IMR-90 (cell line): ENCODE results near the gene PTGR2. TPM values are rescaled to one million over a fixed set of nuclear protein-coding genes. Genes with fewer than 3 reads are reported as not detected.

Experiments
- ATAC-seq: fragments of 200-7000 bp; cut with Tn5 transposase; 2 replicates; pipeline ENCODE4 v1.9.1; 2020; ENCODE audit warnings: low read depth, mild to moderate bottlenecking, moderate library complexity
- BruUV-seq: library from RNA; stranded (reverse); fragments of 400-500 nt; replicated peaks from 2 replicates; lab custom pipeline; 2021; lab: Mats Ljungman, UMichigan
- CTCF ChIA-PET: fragments of 300-600 bp; formaldehyde crosslinking; extraction: SDS; loops from one replicate; lab custom pipeline; 2021; ENCODE audit warnings: antibody characterized with exemption; lab: Yijun Ruan, JAX
- POLR2A ChIA-PET: fragments of 300-600 bp; sonication (Branson Sonifier 250); formaldehyde crosslinking; loops from one replicate; lab custom pipeline; 2022; ENCODE audit warnings: antibody characterized with exemption; ENCODE audit not compliant: unreplicated experiment; lab: Charles Lee
- DNase-seq: peaks from one replicate; pipeline ENCODE4 v3.0.0; 2013
- H2AFZ ChIP-seq: replicated peaks from 2 replicates; pipeline ENCODE3; 2013; ENCODE audit warnings: low read length, mild to moderate bottlenecking; ENCODE audit not compliant: poor library complexity
- H2AK5ac ChIP-seq: 2 replicates; pipeline ENCODE4 v1.6.1; 2013; ENCODE audit warnings: low read depth, low read length, inconsistent platforms
- H2AK9ac ChIP-seq: replicated peaks from 2 replicates; pipeline ENCODE3; 2013; ENCODE audit warnings: mild to moderate bottlenecking, low read depth, low read length, moderate library complexity; ENCODE audit not compliant: poor library complexity
- H2BK120ac ChIP-seq: 2 replicates; pipeline ENCODE4 v1.6.1; 2013; ENCODE audit warnings: low read depth, low read length, inconsistent platforms
- H2BK15ac ChIP-seq: 3 replicates; pipeline ENCODE4 v1.6.1; 2013; ENCODE audit warnings: low read depth, low read length, inconsistent platforms
- H2BK20ac ChIP-seq: 2 replicates; pipeline ENCODE4 v1.6.1; 2013; ENCODE audit warnings: low read depth, mild to moderate bottlenecking, inconsistent platforms, low read length, moderate library complexity
- H2BK5ac ChIP-seq: 2 replicates; pipeline ENCODE4 v1.6.1; 2013; ENCODE audit warnings: mild to moderate bottlenecking, low read depth, low read length, inconsistent platforms; ENCODE audit not compliant: poor library complexity, severe bottlenecking
- H3K14ac ChIP-seq: replicated peaks from 2 replicates; pipeline ENCODE4 v1.6.1; 2013; ENCODE audit warnings: low read depth, low read length, inconsistent platforms
- H3K18ac ChIP-seq: 2 replicates; pipeline ENCODE4 v1.6.1; 2013; ENCODE audit warnings: low read depth, low read length, control low read depth
- H3K23ac ChIP-seq: 2 replicates; pipeline ENCODE4 v1.6.1; 2013; ENCODE audit warnings: low read depth, low read length, inconsistent platforms
- H3K27ac ChIP-seq: 2 replicates; pipeline ENCODE4 v1.5.1; 2013; ENCODE audit warnings: mild to moderate bottlenecking, control low read depth, low read length; ENCODE audit not compliant: insufficient read depth
- H3K27me3 ChIP-seq: 2 replicates; pipeline ENCODE4 v1.6.1; 2013; ENCODE audit warnings: low read length; ENCODE audit not compliant: control insufficient read depth, insufficient read depth
- H3K36me3 ChIP-seq: 2 replicates; pipeline ENCODE4 v1.6.1; 2013; ENCODE audit warnings: low read length, mixed read lengths; ENCODE audit not compliant: control insufficient read depth, insufficient read depth
- H3K4ac ChIP-seq: 2 replicates; pipeline ENCODE4 v1.6.1; 2013; ENCODE audit warnings: low read depth, low read length, inconsistent platforms
- H3K4me1 ChIP-seq: 2 replicates; pipeline ENCODE4 v1.6.1; 2013; ENCODE audit warnings: low read length, mixed read lengths; ENCODE audit not compliant: control insufficient read depth, insufficient read depth
- H3K4me2 ChIP-seq: 2 replicates; pipeline ENCODE4 v1.6.1; 2013; ENCODE audit warnings: low read depth, mild to moderate bottlenecking, control low read depth, low read length, moderate library complexity
- H3K4me3 ChIP-seq: 2 replicates; pipeline ENCODE4 v1.5.1; 2013; ENCODE audit warnings: low read depth, mild to moderate bottlenecking, control low read depth, low read length, moderate library complexity; ENCODE audit not compliant: insufficient read depth
- H3K56ac ChIP-seq: 2 replicates; pipeline ENCODE4 v1.6.1; 2013; ENCODE audit warnings: low read length, inconsistent platforms; ENCODE audit not compliant: insufficient read depth; ENCODE audit errors: extremely low read depth
- H3K79me1 ChIP-seq, 2 experiments: 2 replicates each; pipeline ENCODE4 v1.6.1; 2013; ENCODE audit warnings: low read length in 2 of 2, inconsistent platforms in 1 of 2, low read depth in 1 of 2
- H3K9ac ChIP-seq: 2 replicates; pipeline ENCODE4 v1.6.1; 2013; ENCODE audit warnings: low read depth, low read length, control low read depth
- H3K9me1 ChIP-seq: 2 replicates; pipeline ENCODE4 v1.6.1; 2013; ENCODE audit warnings: low read length, inconsistent platforms; ENCODE audit not compliant: insufficient read depth
- H3K9me3 ChIP-seq: 2 replicates; pipeline ENCODE4 v1.6.1; 2013; ENCODE audit warnings: low read length; ENCODE audit not compliant: control insufficient read depth, insufficient read depth
- H4K20me1 ChIP-seq: 2 replicates; pipeline ENCODE4 v1.6.1; 2013; ENCODE audit warnings: low read length, inconsistent platforms; ENCODE audit not compliant: insufficient read depth
- H4K5ac ChIP-seq: 2 replicates; pipeline ENCODE4 v1.6.1; 2013; ENCODE audit warnings: mild to moderate bottlenecking, low read depth, low read length, control low read depth
- H4K8ac ChIP-seq, 2 experiments: 2 replicates each; pipeline ENCODE4 v1.6.1; 2013; ENCODE audit warnings: low read depth in 2 of 2, low read length in 2 of 2, control low read depth in 1 of 2, inconsistent platforms in 1 of 2
- H4K91ac ChIP-seq: 2 replicates; pipeline ENCODE4 v1.6.1; 2013; ENCODE audit warnings: low read depth, low read length, inconsistent platforms; ENCODE audit not compliant: insufficient read depth
- BHLHE40 ChIP-seq: fragments of 150-350 bp; IDR thresholded peaks from 2 replicates; pipeline ENCODE4 v1.6.1; 2016; ENCODE audit warnings: mild to moderate bottlenecking, low read depth, low read length
- CEBPB ChIP-seq: IDR thresholded peaks from 2 replicates; pipeline ENCODE4 v1.6.1; 2012; ENCODE audit warnings: low read depth, low read length, improper control_type of control experiment
- CHD1 ChIP-seq: IDR thresholded peaks from 2 replicates; pipeline ENCODE4 v1.6.1; 2012; ENCODE audit warnings: low read depth, low read length, improper control_type of control experiment
- FOS ChIP-seq: fragments of 150-350 bp; IDR thresholded peaks from 2 replicates; pipeline ENCODE4 v1.6.1; 2016; ENCODE audit warnings: low read depth, low read length
- MAFK ChIP-seq: IDR thresholded peaks from 2 replicates; pipeline ENCODE4 v1.6.1; 2012; ENCODE audit warnings: low read depth, low read length, improper control_type of control experiment
- MAZ ChIP-seq: IDR thresholded peaks from 2 replicates; pipeline ENCODE4 v1.6.1; 2012; ENCODE audit warnings: low read depth, mild to moderate bottlenecking, low read length, improper control_type of control experiment, moderate library complexity, borderline replicate concordance
- NFE2L2 ChIP-seq: fragments of 150-350 bp; IDR thresholded peaks from 2 replicates; pipeline ENCODE4 v1.6.1; 2016; ENCODE audit warnings: low read depth, mild to moderate bottlenecking, low read length
- POLR2A ChIP-seq: IDR thresholded peaks from 2 replicates; pipeline ENCODE4 v1.6.1; 2012; ENCODE audit warnings: mild to moderate bottlenecking, low read depth, low read length
- RCOR1 ChIP-seq: IDR thresholded peaks from 2 replicates; pipeline ENCODE4 v1.6.1; 2012; ENCODE audit warnings: mild to moderate bottlenecking, low read length, improper control_type of control experiment; ENCODE audit not compliant: insufficient replicate concordance
- SMC3 ChIP-seq: fragments of 150-350 bp; IDR thresholded peaks from 2 replicates; pipeline ENCODE4 v1.6.1; 2016; ENCODE audit warnings: low read depth, mild to moderate bottlenecking, antibody characterized with exemption, low read length, moderate library complexity
- WGBS, 2 experiments: methylation state at CpG; one replicate each; pipeline versions ENCODE4 v1.1.5 to v1.1.7; 2013; ENCODE audit warnings: missing lambda C conversion rate in 2 of 2; ENCODE audit not compliant: insufficient read length in 1 of 2; ENCODE audit errors: extremely low coverage in 2 of 2; 5-methylcytosine and 5-hydroxymethylcytosine counted together
- dilution Hi-C: fragments of 300-500 bp; cut with HindIII; formaldehyde crosslinking; loops from one replicate; pipeline ENCODE4 v1.14.3; 2018; ENCODE audit warnings: low sequenced_read_pairs; ENCODE audit not compliant: unreplicated experiment
- in situ Hi-C: fragments of 300-500 bp; cut with MboI; formaldehyde crosslinking; loops from 3 replicates; pipeline ENCODE4 v1.14.3; 2019; ENCODE audit warnings: low sequenced_read_pairs, inconsistent platforms, mixed read lengths
- intact Hi-C: fragments of 100-400 bp; cut with micrococcal nuclease; formaldehyde crosslinking; loops from 2 replicates; pipeline ENCODE4 v1.10.0; 2022
- polyA plus RNA-seq, 3 experiments: library from polyadenylated mRNA; depleted of rRNA; stranded (reverse); fragments of >200 nt; gene quantifications; 2 replicates each; pipeline ENCODE4 v1.2.3, GENCODE V29; 2012; ENCODE audit warnings: low replicate concordance in 1 of 3
- total RNA-seq: library from RNA; depleted of rRNA; stranded (reverse); fragments of >200 nt; gene quantifications from 2 replicates; pipeline ENCODE4 v1.2.3, GENCODE V29; 2012
- TF ChIP-seq, protein P1 (sequence below): fragments of 150-350 bp; IDR thresholded peaks from 2 replicates; pipeline ENCODE4 v1.6.1; 2016; ENCODE audit warnings: low read depth, mild to moderate bottlenecking, low read length, moderate library complexity, borderline replicate concordance
- TF ChIP-seq, protein P2 (sequence below): fragments of 150-350 bp; IDR thresholded peaks from 2 replicates; pipeline ENCODE4 v1.6.1; 2017; ENCODE audit warnings: mild to moderate bottlenecking, antibody characterized with exemption, low read length, low read depth
- TF ChIP-seq, protein P3 (sequence below): conservative IDR thresholded peaks from 2 replicates; pipeline ENCODE4 v1.5.1; 2012; ENCODE audit warnings: mild to moderate bottlenecking, low read depth, low read length, improper control_type of control experiment

Gene PTGR2
- total and polyA plus RNA-seq, 2 of the 4 experiments (the other 2 are of a cell fraction) = 1.3 to 3.2 TPM

DNA sequence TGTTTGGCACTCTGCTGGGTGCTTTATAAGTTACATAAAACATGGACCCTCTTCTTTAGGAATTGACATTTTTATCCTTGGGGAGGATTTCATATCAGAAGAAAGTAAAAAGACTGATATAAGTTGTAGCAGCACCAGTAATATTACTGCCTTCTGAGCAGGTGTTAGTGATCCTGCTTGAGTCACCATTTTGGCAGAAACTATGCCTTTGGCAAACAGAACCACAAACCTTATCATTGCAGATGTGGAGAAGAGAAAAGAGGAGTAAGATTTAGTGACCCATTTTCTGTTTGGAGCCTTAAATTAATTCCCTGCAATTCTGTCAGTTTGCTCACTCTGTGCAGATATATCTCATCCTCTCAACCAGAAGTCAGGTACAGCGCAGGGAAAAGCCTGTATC, 58.0 kb downstream of the PTGR2 start:
- H2AFZ ChIP-seq = no peak overlapping the region
- H3K36me3 ChIP-seq = peaks cover 51% of the 10 kb centered on the region
- H3K4ac ChIP-seq = no peak overlapping the region
- no peak overlapping the region for H2BK15ac ChIP-seq
- no CpG with 5 or more reads among the region's 1 CpG for WGBS, 2 experiments
- H2AK9ac ChIP-seq = no peak overlapping the region
- no peaks in the 10 kb centered on the region for H3K4me1 ChIP-seq
- TF ChIP-seq NFE2L2 (no peak), MAFK (no peak), RCOR1 (no peak), POLR2A (no peak), CEBPB (no peak), BHLHE40 (no peak), CHD1 (no peak), FOS (no peak), MAZ (no peak), SMC3 (no peak)
- TF ChIP-seq, protein P1, sequence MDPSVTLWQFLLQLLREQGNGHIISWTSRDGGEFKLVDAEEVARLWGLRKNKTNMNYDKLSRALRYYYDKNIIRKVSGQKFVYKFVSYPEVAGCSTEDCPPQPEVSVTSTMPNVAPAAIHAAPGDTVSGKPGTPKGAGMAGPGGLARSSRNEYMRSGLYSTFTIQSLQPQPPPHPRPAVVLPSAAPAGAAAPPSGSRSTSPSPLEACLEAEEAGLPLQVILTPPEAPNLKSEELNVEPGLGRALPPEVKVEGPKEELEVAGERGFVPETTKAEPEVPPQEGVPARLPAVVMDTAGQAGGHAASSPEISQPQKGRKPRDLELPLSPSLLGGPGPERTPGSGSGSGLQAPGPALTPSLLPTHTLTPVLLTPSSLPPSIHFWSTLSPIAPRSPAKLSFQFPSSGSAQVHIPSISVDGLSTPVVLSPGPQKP = no peak
- TF ChIP-seq, protein P2, sequence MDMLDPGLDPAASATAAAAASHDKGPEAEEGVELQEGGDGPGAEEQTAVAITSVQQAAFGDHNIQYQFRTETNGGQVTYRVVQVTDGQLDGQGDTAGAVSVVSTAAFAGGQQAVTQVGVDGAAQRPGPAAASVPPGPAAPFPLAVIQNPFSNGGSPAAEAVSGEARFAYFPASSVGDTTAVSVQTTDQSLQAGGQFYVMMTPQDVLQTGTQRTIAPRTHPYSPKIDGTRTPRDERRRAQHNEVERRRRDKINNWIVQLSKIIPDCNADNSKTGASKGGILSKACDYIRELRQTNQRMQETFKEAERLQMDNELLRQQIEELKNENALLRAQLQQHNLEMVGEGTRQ = no peak
- TF ChIP-seq, protein P3, sequence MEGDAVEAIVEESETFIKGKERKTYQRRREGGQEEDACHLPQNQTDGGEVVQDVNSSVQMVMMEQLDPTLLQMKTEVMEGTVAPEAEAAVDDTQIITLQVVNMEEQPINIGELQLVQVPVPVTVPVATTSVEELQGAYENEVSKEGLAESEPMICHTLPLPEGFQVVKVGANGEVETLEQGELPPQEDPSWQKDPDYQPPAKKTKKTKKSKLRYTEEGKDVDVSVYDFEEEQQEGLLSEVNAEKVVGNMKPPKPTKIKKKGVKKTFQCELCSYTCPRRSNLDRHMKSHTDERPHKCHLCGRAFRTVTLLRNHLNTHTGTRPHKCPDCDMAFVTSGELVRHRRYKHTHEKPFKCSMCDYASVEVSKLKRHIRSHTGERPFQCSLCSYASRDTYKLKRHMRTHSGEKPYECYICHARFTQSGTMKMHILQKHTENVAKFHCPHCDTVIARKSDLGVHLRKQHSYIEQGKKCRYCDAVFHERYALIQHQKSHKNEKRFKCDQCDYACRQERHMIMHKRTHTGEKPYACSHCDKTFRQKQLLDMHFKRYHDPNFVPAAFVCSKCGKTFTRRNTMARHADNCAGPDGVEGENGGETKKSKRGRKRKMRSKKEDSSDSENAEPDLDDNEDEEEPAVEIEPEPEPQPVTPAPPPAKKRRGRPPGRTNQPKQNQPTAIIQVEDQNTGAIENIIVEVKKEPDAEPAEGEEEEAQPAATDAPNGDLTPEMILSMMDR = no peak
- H3K9me3 ChIP-seq = no peaks in the 10 kb centered on the region
- H2BK5ac ChIP-seq = no peak overlapping the region
- intact Hi-C loops (no loop called here), dilution Hi-C loops (no loop called here), in situ Hi-C loops (no loop called here)
- no peak overlapping the region for H3K4me3 ChIP-seq
- H4K91ac ChIP-seq = no peak overlapping the region
- no peak overlapping the region for H3K56ac ChIP-seq
- H3K14ac ChIP-seq = no peak overlapping the region
- no peak overlapping the region for H3K23ac ChIP-seq
- H4K5ac ChIP-seq = no peak overlapping the region
- BruUV-seq = no TSS peak
- H3K79me1 ChIP-seq = peaks cover 22 to 30% of the 10 kb centered on the region in 2 experiments
- H3K4me2 ChIP-seq = no peak overlapping the region
- CTCF ChIA-PET = no interaction called here
- H2AK5ac ChIP-seq = no peak overlapping the region
- no peak overlapping the region for H3K9ac ChIP-seq
- H4K8ac ChIP-seq = no peak overlapping the region
- no peak overlapping the region for H2BK20ac ChIP-seq
- H4K20me1 ChIP-seq = no peaks in the 10 kb centered on the region
- no peaks in the 10 kb centered on the region for H3K27me3 ChIP-seq
- H3K9me1 ChIP-seq = no peaks in the 10 kb centered on the region
- ATAC-seq = no peak
- no peak overlapping the region for H3K18ac ChIP-seq
- no peak overlapping the region for H3K27ac ChIP-seq
- POLR2A ChIA-PET = no interaction called here
- no peak overlapping the region for H2BK120ac ChIP-seq
- DNase-seq = peak; percentile 66
